Skeletal muscle satellite cell (primary cell): ENCODE results near the gene ANKS1B.

Experiments used
- H3K27me3 ChIP-seq: 2 replicates; pipeline ENCODE4 v1.7.0; 2013; ENCODE audit warnings: low read length; ENCODE audit not compliant: control insufficient read depth, insufficient read depth
- H3K36me3 ChIP-seq: 2 replicates; pipeline ENCODE4 v1.7.0; 2013; ENCODE audit warnings: mild to moderate bottlenecking, control low read depth, low read length; ENCODE audit not compliant: insufficient read depth
- H3K4me1 ChIP-seq: 2 replicates; pipeline ENCODE4 v1.7.0; 2013; ENCODE audit warnings: low read length; ENCODE audit not compliant: control insufficient read depth, insufficient read depth
- H3K4me2 ChIP-seq: 2 replicates; pipeline ENCODE4 v1.7.0; 2013; ENCODE audit warnings: mild to moderate bottlenecking, low read length
- H3K4me3 ChIP-seq: 2 replicates; pipeline ENCODE4 v1.7.0; 2013; ENCODE audit warnings: low read length
- H3K9ac ChIP-seq: 2 replicates; pipeline ENCODE4 v1.7.0; 2013; ENCODE audit warnings: mild to moderate bottlenecking, low read depth, low read length, moderate library complexity
- H3K9me3 ChIP-seq: replicated peaks from 2 replicates; pipeline ENCODE4 v1.7.0; 2013; ENCODE audit warnings: mild to moderate bottlenecking, control low read depth, low read length

ANKS1B gene

DNA sequence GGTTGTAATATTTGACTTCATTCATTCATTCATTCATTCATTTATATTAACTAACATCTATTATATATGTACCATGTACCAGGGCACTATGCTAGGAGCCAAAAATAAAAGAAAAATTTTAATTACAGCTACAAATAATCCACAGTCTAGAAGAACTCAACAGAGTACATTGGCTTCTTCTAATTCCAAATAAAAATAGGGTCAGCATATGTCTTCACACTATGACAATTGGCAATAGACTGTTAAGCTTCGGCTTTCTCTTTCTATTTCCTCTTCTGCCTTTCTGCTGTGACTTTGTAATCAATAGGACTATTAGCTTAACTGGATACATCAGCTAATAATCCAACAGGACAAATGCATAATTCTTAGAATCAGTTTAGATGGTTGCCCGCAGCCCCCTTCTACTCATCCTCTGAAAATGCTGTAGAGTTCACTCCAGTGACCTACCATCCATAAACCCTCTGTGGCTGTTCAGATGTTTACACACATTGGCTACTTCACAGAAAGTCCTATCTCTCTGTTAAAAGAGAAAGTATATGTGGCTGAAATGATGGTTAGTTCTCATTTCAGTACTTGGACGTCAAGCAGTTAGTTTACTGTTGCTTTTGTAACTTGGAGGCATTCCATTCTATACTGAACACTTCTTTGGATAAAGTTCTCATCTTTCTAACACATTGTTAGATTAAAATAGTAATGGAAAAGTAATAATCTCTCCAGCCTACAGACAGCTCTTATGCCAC lies 782.7 kb downstream of the ANKS1B start:
- Histone ChIP-seq H3K9ac (no peak overlapping the region), H3K4me2 (no peak overlapping the region), H3K9me3 (no peaks in the 10 kb centered on the region), H3K4me3 (no peak overlapping the region), H3K4me1 (no peaks in the 10 kb centered on the region), H3K27me3 (no peaks in the 10 kb centered on the region), H3K36me3 (no peaks in the 10 kb centered on the region)

DNA sequence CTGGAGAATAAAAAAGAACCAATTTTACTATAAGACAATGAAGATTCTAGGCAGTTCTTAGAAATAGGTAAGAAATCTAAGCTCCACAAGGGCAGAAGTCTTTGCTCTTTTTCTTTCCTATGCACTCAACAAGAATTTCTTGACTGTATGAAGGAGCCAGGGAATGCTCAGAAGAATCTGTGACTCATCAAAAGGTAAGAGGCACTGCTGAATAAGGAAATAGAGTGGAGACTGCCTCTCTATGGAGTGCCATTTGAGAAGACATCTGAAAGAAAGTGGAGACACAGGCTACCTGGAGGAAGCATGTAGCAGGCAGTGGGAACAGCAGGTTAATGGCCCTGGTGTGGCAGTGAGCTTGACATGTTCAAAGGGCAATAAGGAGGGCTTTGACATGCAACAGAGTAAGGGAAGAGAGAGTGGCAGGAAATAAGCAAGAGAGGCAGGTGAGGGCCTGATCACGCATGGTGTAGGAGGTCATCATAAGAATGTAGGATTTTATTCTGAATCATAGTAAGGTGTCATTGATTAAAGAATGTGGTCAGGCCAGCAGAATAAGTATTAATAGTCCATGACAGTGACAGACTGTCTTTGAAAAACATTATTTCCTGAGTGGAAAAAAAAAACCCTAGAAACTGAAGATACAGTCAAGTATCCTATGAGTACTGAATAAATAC lies 783.9 kb downstream of the ANKS1B start:
- Histone ChIP-seq H3K9ac (no peak overlapping the region), H3K36me3 (no peaks in the 10 kb centered on the region)

DNA sequence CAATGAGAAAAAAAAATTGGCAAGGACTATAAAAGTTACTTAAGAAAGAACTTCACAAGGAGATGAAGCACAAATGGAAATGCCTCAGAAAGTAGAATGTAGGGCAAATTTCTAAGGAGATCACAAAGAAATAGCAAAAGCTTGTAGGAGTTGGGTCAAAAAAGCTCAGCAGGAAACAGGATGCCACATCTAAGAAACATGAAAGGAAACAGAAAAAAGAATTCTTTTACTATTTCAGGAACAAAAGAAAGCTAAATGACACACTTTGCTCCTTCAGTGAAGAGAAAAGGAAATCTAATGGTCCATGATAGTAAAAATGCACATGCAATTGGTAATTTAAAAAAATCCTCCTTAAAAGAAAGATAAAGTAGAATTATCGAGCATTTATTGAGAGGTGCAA lies 789.3 kb downstream of the ANKS1B start:
- H3K4me3 ChIP-seq: no peak overlapping the region
- no peaks in the 10 kb centered on the region for H3K27me3 ChIP-seq
- no peak overlapping the region for H3K4me2 ChIP-seq
- no peaks in the 10 kb centered on the region for H3K36me3 ChIP-seq
- no peaks in the 10 kb centered on the region for H3K4me1 ChIP-seq
- H3K9me3 ChIP-seq: no peaks in the 10 kb centered on the region
- H3K9ac ChIP-seq: no peak overlapping the region

More for the DNA sequence above, 783.9 kb downstream of the ANKS1B start:
- no peak overlapping the region for H3K4me3 ChIP-seq
- no peaks in the 10 kb centered on the region for H3K4me1 ChIP-seq
- H3K4me2 ChIP-seq: no peak overlapping the region
- no peaks in the 10 kb centered on the region for H3K9me3 ChIP-seq
- no peaks in the 10 kb centered on the region for H3K27me3 ChIP-seq

DNA sequence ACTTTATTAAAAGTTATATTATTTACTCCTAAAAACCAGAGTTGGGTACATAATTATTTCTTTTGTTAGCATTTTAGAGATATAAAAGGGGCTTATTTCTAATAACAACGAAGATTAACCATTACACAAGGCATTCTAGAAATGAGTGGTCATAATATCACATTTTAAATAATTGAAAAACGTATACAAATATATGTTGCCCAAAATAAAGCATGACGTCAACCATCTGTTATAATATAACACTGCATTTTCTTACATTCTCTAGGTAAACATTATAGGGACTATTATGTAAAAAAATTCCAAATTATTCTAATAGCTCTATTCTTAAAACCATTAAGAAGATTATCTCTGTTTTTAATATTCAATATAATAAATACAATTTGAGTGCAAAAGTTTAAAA lies 792.2 kb downstream of the ANKS1B start:
- Histone ChIP-seq H3K9ac (no peak overlapping the region), H3K4me1 (no peaks in the 10 kb centered on the region), H3K9me3 (no peaks in the 10 kb centered on the region), H3K4me2 (no peak overlapping the region), H3K36me3 (no peaks in the 10 kb centered on the region), H3K4me3 (no peak overlapping the region), H3K27me3 (no peaks in the 10 kb centered on the region)

DNA sequence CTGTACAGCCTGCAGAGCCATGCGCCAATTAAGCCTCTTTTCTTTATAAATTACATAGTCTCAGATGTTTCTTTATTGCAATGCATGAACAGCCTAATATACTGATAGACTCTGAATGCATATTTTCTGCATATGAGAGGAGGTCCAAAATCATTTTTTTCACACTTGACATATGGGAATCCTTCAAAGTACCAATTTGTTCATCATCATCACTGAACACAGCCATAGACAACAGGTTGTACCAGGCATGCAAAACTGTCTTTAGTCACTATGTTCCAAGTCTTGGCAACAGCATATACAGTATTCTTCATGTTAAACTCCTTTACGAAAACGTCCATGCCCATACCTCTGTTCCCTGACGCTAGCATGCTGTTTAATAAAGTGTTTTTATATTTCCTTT lies 807.9 kb downstream of the ANKS1B start:
- no peak overlapping the region for H3K4me3 ChIP-seq
- no peaks in the 10 kb centered on the region for H3K4me1 ChIP-seq
- no peaks in the 10 kb centered on the region for H3K36me3 ChIP-seq
- no peaks in the 10 kb centered on the region for H3K9me3 ChIP-seq
- H3K9ac ChIP-seq: no peak overlapping the region
- no peak overlapping the region for H3K4me2 ChIP-seq
- H3K27me3 ChIP-seq: no peaks in the 10 kb centered on the region

DNA sequence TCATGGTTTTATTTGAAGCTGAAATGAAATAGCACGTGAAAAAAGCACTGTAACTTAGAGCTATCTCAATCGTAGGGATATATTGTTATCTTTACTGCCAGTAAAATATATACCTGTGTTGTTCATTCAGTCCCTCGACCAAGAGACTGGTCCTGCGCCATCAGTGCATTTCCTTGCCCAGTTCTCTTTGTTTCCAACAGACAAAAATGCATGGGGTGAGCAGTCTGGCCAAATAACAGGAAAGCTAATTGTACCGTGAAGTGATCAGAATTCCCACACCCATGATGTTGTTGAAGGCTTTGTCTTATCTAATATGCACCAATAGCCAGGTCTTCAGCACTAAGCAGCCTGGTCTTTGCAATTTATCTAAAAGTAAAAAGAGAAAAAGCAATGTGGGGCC lies 814.3 kb downstream of the ANKS1B start:
- Histone ChIP-seq H3K4me1 (no peaks in the 10 kb centered on the region), H3K9me3 (no peaks in the 10 kb centered on the region), H3K27me3 (no peaks in the 10 kb centered on the region), H3K4me2 (no peak overlapping the region), H3K36me3 (no peaks in the 10 kb centered on the region), H3K4me3 (no peak overlapping the region), H3K9ac (no peak overlapping the region)

DNA sequence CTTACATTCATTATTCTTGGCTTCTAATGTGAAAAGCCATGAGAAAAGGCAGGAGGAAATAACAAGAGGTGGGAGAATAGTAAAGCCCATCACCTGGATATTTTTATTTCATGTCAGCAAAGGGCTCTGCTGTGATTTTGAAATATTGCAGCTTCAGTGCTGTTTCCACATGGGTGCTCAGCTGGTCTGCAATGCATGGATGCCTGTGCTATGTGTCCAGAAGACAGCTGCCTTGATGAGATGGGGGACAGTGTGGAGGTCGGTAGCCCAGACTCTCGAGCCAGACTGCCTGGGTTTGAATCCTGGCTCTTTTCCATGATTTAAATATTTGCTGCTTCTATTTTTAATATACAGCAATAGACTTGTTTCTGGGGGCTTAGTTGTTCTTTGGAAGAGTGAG lies 814.7 kb downstream of the ANKS1B start:
- Histone ChIP-seq H3K4me1 (no peaks in the 10 kb centered on the region), H3K36me3 (no peaks in the 10 kb centered on the region), H3K4me2 (no peak overlapping the region), H3K27me3 (no peaks in the 10 kb centered on the region), H3K9ac (no peak overlapping the region), H3K4me3 (no peak overlapping the region), H3K9me3 (no peaks in the 10 kb centered on the region)

DNA sequence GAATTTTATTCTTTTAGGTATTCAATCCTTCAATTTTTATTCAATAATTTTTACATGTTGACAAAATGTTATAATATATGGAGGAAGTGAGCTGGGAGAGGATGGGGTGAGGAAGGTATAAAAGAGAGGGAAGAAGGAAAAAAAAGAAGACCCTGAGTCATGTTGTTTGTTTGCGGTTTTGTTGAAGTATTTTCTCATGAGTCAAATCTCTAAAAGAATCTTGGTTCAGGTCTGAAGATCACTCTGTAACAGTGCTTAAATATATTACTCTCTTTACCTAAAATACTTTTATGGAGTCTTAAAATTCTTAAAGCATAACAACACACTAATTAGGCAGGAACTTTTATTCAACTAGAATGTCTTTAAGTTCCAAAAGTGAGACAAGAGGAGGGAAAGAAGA lies 826.8 kb downstream of the ANKS1B start:
- Histone ChIP-seq H3K9ac (no peak overlapping the region), H3K36me3 (no peaks in the 10 kb centered on the region), H3K4me2 (no peak overlapping the region), H3K4me3 (no peak overlapping the region), H3K27me3 (no peaks in the 10 kb centered on the region), H3K9me3 (no peaks in the 10 kb centered on the region), H3K4me1 (no peaks in the 10 kb centered on the region)

DNA sequence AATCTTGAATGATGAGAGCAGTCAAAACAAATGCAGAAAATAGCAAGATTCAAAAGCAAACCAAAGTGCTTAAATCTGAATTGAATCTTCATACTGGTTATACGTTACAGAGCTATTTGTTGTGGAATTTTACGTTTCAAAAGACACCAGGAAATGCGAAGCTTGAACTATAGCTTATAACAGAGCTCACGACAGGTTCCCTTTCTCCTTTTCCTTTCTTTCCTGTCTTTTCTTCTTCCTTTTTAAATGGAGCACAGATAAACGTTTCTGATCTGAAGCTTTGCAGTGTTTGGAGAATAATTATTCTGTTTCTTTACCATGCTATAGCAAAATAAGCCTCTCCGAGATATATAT lies 829.8 kb downstream of the ANKS1B start:
- Histone ChIP-seq H3K4me3 (no peak overlapping the region), H3K36me3 (no peaks in the 10 kb centered on the region), H3K9ac (no peak overlapping the region), H3K9me3 (no peaks in the 10 kb centered on the region), H3K4me1 (no peaks in the 10 kb centered on the region), H3K27me3 (no peaks in the 10 kb centered on the region), H3K4me2 (no peak overlapping the region)

DNA sequence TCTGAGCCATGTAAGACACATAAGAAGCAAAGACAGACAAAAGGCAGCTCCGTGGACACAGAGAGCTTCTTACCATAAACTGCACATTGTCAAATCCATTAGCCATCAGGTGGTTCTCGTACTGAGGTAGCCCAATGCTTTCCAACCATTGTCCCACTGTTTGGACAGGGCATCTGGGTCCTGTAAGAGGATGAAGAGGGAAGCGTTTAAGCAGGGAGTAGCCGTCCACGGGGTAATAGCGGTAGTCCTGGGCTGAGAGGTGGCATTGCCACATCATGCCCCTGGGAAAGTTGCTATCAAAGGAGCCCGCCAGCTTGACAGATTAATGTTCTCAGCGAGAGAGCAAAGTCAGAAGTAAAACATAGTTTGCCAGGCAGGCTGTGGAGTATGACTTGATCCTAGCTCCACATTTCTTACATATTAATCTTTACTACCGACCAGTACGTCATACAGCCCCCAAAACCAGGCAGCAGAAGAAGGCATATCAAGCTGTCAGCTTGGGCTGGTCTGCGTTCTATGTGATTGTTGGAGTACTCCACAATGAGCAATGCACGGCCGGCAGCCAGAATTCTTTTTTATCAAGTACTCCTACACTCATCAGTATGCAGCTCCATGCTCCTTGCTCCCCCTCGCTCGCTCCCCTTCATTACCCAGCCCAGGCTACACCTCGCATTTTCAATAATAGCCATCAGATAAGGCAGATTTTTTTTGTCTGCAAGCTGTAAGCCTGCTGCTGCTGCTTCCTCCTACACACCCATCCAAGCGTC lies 830.3 kb downstream of the ANKS1B start:
- Histone ChIP-seq H3K27me3 (no peaks in the 10 kb centered on the region), H3K9ac (no peak overlapping the region), H3K36me3 (no peaks in the 10 kb centered on the region), H3K4me1 (no peaks in the 10 kb centered on the region), H3K4me3 (no peak overlapping the region), H3K4me2 (no peak overlapping the region), H3K9me3 (no peaks in the 10 kb centered on the region)

DNA sequence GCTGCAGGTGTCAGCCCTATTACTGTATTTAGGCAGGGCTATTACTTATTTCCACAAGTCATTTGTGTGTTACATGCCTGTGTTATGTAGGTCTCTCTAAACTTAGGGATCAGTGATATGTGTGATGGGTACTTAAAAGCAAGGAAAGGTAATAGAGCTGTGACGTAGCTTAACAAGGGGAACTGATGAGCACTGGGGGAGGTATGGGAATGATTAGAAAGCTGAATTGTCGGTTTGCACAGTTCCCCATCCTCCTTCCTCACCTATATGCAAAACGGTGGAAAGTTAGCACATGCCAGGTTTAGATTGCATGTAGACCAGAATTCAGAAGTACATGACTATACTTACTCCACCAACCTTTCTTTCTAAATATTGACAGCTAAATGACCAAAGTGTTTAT lies 831.4 kb downstream of the ANKS1B start:
- H3K36me3 ChIP-seq: no peaks in the 10 kb centered on the region
- no peak overlapping the region for H3K4me2 ChIP-seq
- no peak overlapping the region for H3K9ac ChIP-seq
- no peaks in the 10 kb centered on the region for H3K9me3 ChIP-seq
- H3K27me3 ChIP-seq: no peaks in the 10 kb centered on the region
- H3K4me3 ChIP-seq: no peak overlapping the region
- H3K4me1 ChIP-seq: no peaks in the 10 kb centered on the region
